Stromal cell of bone marrow (primary cell): ENCODE results near the gene PATL1.

Experiments used
- DNase-seq: peaks from one replicate; pipeline ENCODE4 v3.0.0-alpha.2; 2012; ENCODE audit warnings: low read depth

The PATL1 gene

GRCh38 chr11:59615120-59615636 is 53.7 kb downstream of the PATL1 start:
- no peak for DNase-seq

DNA sequence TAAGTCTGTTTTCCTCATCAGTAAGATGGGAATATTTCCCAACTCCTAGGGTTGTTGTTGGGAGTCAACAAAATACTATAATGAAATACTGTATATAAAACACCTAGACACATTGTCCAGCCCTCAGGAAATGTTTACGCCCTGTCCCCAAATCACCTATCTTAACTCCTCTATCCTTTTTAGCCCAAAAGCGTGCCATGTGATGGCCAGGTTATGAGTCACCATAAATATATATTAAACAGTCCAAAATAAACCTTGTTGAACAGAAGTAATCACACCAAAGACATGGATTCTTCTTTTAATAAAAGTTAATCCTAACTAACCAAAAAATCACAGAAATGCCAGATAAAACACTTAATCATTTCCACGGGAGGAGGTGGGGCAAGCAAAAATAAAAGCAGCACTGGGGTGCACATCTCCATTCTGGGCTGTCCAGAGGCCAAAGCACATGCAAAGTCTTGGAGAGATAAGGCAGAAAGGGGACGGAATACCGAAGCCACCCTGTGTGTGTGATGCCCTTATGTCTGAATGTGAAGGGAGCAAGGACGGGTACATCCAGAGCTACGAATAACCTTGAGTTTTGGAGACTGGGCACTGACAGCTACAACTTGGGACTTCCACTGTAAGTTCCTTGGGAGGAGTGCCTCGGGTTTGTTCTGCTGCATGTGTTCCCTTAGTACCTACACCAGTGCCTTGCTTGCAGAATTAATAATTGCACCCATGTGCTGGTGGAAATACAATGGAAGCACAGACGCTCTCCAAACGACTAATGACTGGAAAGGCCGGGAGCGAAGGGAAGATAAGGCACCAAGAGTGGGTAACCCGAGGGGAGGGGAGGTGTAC is 54.3 kb downstream of the PATL1 start:
- DNase-seq, result no peak

DNA sequence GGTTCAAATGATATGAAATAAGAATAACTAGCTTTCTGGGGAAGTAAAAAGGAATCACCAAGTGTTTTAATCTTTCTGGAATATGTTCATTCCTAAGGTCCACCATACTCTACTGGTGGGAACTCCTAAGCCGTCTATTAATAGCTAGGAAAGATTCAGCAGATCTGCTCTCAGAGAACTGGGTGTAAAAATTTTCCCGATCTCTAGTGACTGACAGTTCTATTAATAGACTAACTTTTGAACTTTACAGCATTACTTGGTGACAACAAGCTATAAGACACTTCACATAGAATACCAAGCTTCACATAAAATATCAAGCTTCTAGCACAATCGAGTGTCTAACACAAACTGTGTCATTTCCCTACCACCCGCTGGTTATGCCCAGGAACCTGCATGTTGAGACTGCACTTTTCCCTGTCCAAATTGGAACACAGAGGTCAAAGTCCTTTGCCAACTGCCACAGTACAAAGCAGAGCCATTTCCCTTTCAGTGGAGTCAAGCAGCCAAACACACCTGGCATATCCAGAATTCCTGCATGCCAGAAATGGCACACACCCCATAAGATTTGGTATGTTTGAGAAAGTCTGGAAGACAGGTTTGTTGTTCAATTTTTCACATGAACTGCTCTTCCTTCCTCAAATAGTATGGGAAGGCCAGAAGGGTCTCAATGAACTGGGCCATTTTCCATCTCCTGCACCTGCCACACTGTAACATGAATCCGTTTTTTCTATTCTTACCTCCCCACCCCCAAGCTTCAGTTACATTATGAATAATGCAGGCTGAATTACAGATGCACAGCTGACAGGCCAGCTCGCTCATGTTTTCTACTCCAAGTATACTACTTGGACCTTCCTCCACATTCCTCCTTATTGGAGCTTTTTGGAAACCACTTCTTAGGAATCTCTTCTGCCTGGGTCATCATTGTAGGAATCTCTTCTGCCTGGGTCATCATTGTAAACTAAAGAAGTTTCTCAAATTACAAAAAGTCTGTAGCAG is 57.0 kb downstream of the PATL1 start:
- DNase-seq, result no peak

GRCh38 chr11:59610289-59610688 is 58.5 kb downstream of the PATL1 start:
- no peak for DNase-seq

DNA sequence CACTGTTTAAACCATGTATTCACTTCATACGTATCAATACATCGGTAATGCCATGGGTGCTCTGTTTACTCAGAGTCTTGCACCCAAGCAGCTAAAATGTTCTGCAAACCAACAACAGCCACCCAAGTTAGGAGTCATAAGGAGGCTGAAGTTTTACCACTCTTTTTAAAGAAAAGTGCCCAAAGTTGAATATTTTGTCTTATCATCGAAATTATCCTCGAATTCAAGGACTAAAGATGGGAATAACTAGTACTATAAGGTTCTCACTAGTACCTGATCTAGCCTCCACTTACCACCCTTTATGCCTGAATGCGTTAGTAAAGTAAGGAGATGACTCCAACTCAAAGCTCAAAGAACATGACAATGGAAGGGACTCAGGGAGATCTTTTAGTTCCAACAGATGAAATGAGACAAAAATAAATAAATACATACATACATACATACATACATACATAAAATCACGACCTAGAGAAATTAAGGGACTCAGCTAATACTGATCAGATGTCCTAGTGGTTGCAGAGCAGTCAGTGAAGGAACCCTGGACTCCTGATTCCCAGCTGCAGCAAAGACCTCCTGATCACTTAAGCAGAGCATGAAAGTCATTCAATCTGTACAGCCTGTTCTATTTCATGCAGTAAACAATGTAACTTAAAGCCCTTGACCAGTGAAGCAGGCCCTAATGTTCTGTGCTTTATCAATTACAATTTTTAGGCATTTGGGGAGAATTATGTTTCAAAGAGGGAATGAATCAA is 61.0 kb downstream of the PATL1 start:
- no peak for DNase-seq

GRCh38 chr11:59602432-59602831 is 66.4 kb downstream of the PATL1 start:
- DNase-seq, result no peak

GRCh38 chr11:59601788-59602187 is 67.0 kb downstream of the PATL1 start:
- DNase-seq, result no peak

- no peak for DNase-seq
Measured at GRCh38 chr11:59600636-59601035, 68.2 kb downstream of the PATL1 start.

- no peak for DNase-seq
Measured at GRCh38 chr11:59600234-59600633, 68.6 kb downstream of the PATL1 start.

DNA sequence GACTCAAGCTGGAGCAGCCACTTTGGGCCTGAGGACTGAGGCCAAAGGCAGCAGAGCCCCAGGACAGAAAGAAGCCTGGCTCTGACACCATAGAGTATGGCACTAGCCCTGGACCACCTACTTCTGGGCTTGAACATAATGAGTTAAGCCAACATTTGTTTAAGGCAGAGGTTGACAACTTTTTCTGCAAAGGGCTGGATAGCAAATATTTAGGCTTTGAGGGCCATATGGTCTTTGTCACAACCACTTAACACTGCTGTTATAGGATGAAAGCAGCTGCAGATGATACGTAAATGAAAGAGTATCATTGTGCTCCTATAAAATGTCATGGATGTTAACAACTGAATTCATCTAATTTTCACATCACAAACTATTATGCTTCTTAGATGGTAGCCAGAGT is 69.9 kb downstream of the PATL1 start:
- DNase-seq, result no peak
